ENCODE measurements around the gene PTH2.
A peak's percentile ranks its signal among the peaks of the same experiment; 100 is the strongest.
"Not testable (repeated sequence)": the region's sequence is repeated elsewhere in the genome, so short reads cannot be mapped to it uniquely, and the experiment has no call there.

The PTH2 gene

GRCh38 chr19:49447485-49448431, 24.5 kb upstream of the PTH2 start:
- DNase-seq (ENCODE audit: low read depth): no peak

GRCh38 chr19:49445997-49446396, 22.8 kb upstream of the PTH2 start:
- DNase-seq (ENCODE audit: low read depth): no peak

GRCh38 chr19:49444100-49444700, 21.0 kb upstream of the PTH2 start:
- DNase-seq (ENCODE audit: low read depth): not testable (repeated sequence)

GRCh38 chr19:49443366-49444099, 20.3 kb upstream of the PTH2 start:
- DNase-seq (ENCODE audit: low read depth): peak; percentile 93

DNA sequence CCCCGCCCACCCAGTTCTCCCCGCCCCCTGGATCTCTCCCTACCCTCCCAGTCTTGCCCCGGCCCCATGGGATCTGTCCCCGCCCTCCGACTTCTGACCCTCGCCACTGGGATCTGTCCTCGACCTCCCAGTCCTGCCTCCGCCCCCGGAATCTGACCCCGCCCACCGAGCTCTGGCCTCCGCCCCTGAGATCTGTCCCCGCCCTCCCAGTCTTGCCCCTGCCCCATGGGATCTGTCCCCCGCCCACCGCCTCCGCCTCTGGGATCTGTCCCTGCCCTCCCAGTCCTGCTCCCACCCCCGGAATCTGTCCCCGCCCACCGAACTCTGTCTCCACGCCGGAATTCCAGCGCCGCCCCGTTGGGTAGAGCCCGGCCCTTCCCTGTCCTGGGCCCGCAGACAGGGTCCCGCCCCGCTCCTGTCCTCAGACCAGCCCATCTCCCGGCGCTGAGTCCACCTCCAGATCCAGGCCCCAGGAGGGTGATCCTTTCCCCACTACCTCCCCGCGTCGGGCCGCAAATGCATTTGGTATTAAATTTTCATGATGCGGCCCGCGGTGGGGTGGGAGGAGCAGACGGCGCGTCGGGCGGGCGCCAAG, 19.6 kb upstream of the PTH2 start:
- no peak for DNase-seq (ENCODE audit: low read depth)

DNA sequence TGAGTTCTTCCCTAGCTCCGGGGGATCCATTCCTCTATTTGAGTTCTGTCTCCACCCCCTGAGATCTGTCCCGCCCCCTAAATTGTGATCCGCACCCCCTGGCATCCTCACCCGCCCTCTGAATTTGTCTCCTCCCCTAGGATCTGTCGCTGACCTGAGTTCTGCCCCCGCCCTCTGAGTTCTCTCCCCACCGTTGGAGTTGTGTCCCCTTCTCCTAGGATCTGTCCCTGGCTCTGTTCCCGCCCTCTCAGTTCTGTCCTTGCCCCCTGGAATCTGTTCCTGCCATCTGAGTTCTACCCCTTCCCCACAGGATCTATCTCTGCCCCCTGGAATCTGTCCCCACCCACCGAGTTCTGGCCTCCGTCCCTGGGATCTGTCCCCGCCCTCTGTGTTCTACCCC, 19.1 kb upstream of the PTH2 start:
- DNase-seq (ENCODE audit: low read depth): no peak

DNA sequence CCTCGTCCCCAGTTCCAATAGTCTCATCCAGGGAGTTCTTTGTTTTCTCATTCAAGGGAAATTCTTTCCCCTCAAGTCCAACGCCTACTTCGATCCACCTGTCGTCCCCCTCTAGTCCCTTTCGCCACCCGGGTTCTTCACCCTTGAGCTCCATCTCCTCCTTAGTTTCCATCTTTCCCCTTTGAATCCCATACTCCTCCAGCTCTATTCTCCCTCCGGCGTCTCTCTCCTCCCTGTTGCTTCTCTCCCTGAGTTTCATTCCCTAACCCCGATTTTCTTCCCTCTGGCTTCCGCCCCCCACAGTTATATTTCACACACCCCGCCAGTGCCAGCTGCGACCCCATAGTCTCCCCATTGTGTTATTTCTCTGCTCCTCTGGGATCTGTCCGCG, 18.7 kb upstream of the PTH2 start:
- DNase-seq (ENCODE audit: low read depth): no peak

DNA sequence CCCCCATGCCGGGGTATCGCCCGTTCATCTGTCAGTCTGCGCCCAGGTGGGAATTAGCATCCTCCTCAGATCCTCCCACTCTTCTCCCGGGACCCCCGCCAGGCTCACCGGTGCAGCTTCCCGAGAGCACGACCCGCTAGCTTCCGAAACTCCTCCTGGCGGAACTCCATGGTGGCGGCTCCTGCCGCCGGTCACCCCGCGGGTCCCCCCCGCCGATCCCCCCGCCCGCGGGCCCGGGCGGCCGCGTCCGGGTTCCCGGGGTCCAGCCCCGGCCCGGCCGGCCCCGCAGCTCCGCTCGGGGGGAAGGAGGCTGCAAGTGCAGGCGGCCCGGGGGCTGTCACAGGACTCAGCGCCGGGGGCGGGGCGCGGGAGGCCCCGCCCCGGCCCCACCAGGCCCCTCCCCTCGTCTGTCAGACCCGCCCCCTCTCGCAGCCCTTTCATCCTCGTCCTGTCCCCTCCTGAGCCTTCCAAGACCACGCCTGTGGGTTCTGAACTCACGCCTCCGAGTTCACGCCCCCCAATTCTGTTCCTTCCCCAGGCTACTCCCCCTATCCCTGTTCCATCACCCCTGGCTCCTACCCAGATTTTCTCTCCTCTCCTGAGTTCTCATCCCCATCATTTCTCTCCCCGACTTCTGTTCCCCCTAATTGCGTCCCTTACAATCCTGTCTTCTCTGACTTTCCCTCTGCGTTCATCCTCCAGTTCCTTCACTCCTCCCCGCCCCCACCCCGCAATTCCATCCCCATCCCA, 18.1 kb upstream of the PTH2 start, which contains the start of gene SLC17A7:
Gene SLC17A7 (minus strand): TSS at position 318 of the 750 bp plus-strand sequence. CDS start 148 bp downstream, at position 170.
- no peak for DNase-seq (ENCODE audit: low read depth)

- no peak for DNase-seq (ENCODE audit: low read depth)
Observed at GRCh38 chr19:49440439-49441209, 17.4 kb upstream of the PTH2 start.

DNA sequence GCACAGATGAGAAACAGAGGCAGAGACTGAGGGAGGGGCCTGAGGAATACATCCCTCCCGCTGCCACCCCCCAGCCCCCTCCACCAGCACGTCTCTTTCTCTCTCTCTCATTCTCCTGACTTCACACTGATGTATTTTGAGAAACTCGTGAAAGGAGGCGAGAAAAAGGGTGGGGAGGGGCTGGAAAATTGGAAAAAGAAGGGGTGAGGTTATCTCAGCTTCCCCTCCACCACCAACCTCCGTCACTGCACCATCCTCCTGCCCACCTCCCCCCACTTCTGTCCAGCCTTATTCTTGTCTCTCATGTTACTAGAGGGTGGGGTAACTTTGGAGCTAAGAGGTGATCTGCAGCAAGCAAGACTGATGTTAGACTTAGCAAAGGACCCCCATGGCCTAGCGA, 16.6 kb upstream of the PTH2 start:
- DNase-seq (ENCODE audit: low read depth): no peak

GRCh38 chr19:49438261-49438660, 15.0 kb upstream of the PTH2 start:
- no peak for DNase-seq (ENCODE audit: low read depth)

GRCh38 chr19:49437231-49437630, 14.0 kb upstream of the PTH2 start:
- no peak for DNase-seq (ENCODE audit: low read depth)

GRCh38 chr19:49436381-49437017, 13.3 kb upstream of the PTH2 start:
- DNase-seq (ENCODE audit: low read depth): no peak

GRCh38 chr19:49435670-49436069, 12.4 kb upstream of the PTH2 start:
- no peak for DNase-seq (ENCODE audit: low read depth)

DNA sequence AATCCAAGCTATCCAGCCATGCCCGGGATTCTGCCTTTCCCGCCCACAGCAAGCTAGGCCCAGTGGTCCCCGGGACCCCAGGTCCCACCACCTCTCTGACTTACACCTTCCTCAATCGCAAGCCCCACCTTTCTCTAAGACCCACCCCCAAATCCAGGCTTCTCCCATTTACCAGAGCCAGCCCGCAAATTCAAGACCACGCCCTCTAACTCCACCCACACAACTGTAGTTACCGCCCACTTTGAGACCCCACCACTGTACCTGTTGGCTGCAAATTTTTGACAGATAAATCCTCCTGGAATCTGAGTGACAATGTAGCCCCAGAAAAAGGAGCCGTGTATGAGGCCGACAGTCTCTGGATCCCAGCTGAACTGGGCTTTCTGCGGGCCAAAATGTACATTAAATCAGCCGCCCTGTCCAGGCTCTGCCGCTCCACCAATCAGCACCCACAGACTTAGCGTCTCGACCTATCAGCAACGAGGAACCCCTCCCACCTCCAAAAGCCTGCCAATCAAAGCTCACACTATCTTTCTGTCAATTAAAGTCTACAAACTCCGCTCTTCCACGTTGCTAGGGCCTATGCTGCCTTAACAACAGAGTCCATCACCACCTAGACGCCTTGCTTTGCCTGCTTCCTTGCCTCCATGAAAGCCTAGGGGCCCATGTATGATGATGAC, 11.8 kb upstream of the PTH2 start:
- DNase-seq (ENCODE audit: low read depth): no peak

DNA sequence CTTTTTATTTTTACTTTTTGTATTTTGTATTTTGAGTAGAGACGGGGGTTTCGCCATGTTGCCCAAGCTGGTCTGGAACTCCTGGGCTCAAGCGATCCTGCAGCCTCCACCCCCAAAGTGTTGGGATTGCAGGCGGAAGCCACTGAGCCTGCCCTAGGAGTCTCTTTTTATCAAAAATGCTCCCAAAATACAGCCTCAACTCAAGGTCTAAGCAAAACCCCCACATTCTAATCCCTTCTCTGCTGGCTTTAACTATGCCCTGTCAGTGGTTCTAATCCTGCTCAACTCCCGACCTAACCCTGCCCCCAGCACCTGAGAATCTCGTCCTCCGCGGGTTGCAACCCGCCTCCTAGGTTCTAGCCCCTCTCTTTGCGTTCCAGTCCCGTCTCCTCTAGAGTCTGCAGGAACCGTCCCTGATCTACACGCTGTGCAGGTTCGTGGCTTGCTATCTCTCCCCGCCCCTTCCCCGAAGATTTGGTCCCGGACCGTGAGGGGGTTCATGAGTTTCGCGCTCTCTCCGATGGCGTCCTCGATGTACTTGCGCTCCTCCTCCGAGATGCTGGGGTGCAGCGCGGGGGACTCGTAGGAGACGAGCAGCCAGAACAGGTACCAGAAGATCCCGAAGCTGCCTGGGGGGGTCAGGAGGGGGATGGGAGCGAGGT, 10.1 kb upstream of the PTH2 start:
- DNase-seq (ENCODE audit: low read depth): no peak

DNA sequence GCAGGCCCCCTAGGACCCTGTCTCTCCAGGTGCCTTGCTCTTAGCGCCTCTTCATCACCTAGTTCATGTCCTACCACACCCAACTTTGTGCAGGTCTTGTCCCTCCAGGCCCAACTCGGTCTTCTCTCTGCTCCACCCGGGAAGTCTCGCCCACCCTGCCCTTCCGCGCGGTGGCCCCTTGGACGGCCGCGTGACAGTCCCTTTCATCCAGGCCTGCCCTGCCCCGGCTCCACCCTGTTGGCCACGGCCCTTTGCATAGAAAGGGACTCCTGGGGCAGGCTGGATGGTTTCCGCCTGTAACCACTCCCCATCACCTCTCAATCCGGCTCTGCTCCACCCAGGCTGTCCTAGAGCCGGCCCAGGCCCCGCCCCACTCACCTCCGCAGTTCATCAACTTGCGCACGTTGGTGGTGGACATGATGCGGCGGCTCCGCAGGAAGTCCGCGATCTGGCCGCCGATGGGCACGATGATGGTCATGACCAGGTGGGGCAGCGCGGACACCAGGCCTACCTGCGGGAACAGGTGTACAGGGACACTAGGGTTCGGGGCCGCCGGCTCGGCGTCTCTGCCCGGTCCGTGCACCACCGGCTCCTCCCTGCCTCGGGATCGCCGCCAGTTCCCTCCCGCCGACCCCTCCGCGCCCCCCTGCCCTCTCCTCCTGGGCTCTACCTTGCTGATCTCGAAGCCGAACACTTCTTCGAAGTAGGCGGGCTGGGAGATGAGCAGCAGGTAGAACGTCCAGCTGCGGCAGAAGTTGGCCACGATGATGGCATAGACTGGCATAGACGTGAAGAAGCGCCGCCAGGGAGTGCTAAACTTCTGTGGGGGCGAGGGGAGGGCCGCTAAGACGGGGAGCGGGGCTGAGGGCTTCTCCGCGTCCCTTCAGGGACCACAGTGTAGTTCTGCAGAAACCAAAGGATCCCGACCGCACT, 9.2 kb upstream of the PTH2 start:
- DNase-seq (ENCODE audit: low read depth): no peak

GRCh38 chr19:49431330-49431749, 8.1 kb upstream of the PTH2 start:
- DNase-seq (ENCODE audit: low read depth): no peak

Data from activated gamma-delta T cell treated with anti-CD3 and anti-CD28 coated beads, Interleukin-2, amount 50 U/mL, for 16 hours (primary cell).